ENCODE measurements around the gene SBNO1.
"Not testable (repeated sequence)": the region's sequence is repeated elsewhere in the genome, so short reads cannot be mapped to it uniquely, and the experiment has no call there.

SBNO1 gene

DNA sequence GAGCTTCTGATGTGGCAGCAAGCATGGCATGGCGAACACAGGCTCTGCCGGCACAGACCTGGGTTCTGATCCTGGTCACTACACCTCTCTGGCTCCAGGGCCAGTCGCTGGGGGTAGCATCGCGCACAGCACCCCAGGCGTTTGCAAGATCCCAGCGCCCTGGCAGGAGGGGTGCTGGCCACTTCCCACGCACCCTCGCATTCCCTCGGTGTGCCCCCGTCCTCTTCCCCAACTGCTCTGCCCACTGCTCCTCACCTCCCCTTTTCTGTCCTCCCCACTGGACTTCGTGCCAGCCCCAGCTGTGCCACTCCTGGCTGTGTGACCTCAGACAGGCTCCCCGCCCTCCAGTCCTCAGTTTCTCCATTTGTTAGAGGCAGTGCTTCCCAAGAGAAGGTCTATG lies 95.8 kb downstream of the SBNO1 start:
- no peak for DNase-seq

DNA sequence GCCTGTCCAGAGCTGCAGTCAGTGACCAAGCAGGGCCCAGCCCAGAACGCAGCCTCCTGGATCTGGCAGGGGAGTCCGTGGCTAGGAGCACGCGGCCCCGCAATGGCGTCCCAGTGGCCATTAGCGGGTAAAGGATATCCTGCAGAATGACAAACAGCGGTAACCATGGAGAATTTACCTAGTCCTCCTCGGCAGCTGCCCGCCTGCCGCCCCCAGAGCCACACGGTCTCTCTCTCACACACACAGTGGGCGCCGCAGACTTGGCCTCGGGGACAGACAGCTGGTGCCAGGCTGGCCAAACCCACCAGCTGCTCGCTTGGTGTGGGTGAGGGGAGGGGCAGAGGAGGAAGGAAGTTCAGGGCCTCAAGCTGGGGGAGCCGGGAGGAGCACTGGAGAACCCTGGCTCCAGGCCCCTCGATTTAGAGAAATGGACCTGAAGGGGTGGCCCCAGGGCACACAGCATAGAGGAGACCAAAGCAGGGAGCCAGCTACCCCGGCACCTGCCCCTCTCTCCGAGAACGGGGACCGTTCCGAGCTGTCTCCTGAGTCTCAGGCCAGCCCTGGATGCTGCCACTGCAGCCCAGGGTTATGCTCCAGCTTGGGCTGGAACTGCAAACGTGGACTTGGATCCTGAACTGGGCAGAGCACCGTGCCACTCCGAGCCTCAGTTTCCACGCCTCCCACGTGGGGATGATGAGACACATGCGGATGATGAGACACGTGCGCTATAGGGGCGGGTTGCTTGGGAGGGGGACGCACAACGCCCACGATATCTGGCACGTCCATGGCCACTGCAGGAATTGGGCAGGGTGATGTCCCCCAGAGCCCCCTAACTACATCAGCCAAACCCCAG lies 96.4 kb downstream of the SBNO1 start:
- no peak for DNase-seq

DNA sequence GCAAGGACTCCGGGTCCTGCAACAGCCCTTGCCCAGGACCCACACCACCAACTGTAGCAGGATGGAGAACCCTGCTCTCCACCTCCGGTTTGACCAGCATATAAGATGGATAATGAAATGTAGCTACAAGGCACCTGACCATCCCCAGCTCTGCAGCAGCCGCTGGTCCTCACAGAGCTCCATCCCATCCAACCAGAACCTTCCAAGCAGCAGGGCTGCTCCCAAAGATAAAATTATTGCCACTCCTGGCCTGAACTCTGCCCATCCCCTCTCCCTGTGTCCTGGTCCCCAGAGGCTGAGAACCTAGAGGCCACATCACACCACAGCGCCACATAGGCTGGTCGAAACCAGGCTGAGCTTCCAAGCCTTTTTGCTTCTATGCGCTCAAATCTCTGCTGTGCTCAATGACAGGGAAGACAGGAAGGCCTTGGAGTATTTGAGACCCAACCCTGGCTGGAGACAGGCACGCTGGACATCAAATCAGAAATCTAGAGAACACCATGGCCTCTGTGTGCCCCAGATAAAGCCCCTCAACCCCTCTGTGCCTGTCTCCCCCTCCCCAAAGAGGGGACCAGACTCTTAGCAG lies 97.2 kb downstream of the SBNO1 start:
- no peak for DNase-seq

DNA sequence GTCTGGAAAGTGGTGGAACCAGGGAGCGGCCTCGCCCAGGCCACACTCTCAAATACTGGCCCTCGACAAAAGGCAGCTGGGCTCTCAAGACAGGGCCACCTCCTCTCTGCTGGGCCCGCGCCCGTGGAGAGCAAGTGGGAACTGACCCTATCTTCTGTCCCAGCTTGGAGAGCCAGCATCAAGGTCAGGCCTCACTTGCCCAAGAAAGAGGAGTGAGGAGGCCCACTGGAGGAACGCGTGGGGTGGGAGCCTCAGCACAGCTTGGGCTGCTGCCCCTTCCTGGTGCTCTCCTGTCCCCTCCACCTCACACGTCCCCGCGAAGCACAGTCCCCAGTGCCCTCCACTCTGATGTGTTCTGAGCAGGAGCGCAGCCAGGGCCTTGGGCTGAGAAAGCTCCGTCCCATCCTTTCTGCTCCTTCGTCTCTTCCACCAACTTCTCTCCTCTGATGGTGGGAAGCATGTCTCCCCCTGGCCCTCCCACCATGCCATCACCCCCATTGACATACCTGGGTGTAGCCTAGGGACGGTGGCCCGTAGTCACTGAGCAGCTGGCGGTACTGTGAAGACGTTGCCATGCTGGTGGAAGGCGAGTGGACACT lies 97.9 kb downstream of the SBNO1 start:
- DNase-seq: no peak

DNA sequence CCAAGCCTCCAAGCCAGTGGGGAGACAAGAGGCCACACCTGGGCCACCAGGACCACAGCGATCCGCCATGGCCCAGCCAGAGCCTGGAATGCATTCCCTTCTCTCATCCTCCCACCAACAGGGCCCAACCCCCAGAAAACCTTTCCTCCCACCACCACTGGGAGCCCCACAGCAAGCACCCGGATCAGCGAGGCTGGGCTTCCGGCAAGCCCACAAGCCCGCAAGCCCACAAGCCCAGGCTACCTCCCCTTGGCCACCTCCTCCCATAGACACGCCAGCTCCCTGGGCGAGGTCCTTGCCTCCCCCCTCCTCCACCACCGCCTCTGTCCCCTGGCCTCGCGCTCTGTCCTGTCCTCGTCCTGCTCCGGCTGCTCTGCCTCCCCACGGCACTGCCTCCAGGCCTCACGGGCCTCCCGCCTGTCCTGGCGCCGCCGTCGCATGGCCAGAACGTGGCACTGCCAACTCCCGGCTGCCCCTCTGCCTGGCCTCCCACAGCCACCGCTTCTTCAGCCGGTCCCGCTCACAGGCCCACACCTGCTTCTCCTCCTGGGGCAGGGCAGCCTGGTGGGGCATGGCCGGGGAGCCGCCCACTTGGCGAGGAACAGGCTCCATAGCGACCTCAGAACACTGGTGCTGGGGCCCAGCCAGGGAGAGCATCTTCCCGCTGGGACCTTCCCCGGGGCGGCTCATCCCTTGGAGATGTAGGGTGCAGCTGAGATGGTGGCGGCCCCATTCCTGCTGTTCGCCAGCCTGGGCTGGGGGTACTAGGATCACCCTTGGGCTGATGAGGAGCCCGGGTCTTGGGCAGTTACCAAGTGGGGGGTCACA lies 98.6 kb downstream of the SBNO1 start:
- DNase-seq: no peak

DNA sequence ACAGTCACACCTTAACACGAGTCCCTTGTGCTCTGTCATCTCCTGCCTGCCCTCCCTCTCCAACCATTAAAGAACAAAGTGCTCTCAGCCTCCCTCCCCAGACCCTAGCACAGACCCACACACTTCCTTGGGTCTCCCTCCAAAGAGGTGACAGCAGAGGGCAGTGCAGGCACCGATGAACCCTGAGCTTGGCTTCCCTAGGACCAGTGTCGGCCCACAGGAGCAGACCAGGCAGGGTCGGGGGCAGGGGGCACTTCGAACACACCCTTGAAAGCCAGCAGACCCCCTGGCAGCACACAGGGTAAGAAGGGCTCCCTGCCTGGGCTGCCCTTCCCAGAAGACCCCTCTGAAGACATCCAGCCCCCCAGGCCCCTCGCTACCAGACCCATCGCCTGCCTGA lies 100.0 kb downstream of the SBNO1 start:
- no peak for DNase-seq

DNA sequence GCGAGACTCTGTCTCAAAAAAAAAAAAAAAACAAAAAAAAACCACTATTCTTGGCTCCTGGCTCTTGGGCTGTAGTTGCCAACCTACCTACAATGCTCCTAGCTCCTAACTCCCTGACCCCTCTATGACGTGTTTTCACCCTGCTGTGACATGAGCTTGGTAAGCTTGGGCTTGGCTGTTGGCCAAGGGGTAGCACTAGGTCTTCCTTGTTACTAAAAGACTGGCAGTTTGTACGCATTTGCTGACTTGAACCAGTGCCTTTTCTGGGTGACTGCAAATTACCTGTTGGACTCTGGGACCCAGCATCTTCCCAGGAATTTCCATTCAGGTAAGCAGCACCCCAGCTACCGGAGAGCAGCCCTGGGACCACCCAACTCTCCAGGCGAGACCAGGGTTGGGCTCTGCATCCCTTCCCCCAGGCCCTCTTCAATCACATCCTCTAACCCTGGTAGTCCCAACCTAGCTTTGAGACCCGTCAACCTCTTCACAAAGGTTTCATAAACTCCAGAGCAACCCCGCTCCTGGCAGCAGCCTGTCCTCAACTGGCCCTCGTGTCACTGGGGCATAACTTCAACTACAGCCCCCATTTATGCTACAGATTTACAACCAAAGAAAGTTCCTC lies 101.3 kb downstream of the SBNO1 start:
- no peak for DNase-seq

DNA sequence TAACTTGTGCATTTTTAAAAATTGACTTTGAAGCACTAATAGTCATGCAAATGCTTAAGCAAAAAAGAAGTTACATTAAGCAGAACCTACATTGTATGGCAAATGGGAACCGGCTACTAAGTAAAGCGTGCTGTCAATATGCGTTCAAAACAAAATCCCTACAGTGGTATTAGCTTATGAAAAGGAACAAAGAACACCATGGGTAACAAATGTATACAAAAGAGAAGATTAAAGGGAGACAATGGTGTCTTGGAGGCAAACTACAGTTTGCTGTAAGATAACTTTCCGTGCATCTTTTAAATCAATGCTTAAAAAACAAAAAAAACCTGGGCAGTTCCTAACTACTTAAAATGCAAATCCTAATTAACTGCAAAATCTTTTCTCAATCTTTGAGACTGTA lies 103.5 kb downstream of the SBNO1 start:
- no peak for DNase-seq

DNA sequence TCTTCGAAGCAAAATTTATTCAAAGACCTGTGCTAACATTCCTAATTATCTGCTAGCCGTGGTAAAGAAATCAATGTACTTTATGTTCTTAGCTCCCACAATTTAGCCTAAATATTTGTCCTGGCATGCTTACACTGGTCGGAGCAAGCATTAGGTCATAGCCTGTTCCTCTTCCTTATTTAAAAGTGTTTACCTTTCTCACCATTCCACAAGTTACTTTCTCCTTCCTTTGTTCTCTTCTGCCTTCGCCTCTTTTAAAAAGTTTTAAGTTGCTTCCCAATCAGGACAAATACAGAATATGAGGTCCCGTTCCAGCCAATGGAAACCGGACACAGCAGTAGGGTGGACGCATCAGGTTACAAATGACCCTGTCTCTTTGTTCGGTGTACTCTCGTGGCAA lies 104.6 kb downstream of the SBNO1 start:
- no peak for DNase-seq

DNA sequence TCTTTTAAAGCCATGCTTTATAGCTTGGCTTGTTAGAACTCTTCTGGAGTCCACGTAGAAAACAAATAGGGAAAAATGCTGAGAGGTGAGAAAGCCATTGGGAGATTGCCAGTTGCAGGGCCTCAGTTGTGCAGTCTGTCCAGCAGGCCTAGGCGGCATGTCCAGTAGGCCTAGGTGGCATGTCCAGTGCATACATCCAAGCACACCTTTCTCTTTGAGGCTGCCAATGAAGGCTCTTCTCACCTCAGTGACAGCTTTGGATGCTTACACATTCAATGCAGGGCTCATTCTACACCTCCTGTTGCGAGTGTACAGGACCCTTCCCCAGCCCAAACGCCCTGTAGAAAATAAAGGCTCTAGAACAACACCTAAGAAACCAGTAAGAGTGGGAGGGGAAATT lies 106.1 kb downstream of the SBNO1 start:
- no peak for DNase-seq

DNA sequence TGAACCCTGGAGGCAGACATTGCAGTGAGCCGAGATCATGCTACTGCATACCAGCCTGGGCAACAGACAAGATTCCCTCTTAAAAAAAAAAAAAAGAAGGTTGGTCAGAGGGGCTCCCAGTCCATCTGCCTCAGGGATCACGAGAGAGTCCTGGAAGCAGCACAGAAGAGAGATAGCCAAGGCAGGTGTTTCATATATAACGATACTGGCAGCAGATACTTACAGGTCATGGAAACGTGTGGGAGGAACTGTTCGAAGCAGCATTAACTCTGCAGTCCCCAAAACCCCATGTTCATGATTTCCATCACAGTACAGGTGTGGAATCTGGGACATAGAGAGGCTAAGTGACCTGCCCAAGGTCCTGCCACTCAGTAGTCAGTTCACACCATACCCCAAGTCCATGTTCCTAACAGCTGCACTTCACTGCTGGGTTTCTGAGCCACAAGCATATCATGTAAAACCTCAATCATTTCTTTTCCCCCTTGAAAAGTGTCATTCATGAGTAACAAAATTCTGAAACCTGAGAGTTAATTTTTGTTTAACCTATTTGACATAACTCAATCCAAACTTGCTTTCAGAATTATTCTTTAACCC lies 109.7 kb downstream of the SBNO1 start:
- no peak for DNase-seq

DNA sequence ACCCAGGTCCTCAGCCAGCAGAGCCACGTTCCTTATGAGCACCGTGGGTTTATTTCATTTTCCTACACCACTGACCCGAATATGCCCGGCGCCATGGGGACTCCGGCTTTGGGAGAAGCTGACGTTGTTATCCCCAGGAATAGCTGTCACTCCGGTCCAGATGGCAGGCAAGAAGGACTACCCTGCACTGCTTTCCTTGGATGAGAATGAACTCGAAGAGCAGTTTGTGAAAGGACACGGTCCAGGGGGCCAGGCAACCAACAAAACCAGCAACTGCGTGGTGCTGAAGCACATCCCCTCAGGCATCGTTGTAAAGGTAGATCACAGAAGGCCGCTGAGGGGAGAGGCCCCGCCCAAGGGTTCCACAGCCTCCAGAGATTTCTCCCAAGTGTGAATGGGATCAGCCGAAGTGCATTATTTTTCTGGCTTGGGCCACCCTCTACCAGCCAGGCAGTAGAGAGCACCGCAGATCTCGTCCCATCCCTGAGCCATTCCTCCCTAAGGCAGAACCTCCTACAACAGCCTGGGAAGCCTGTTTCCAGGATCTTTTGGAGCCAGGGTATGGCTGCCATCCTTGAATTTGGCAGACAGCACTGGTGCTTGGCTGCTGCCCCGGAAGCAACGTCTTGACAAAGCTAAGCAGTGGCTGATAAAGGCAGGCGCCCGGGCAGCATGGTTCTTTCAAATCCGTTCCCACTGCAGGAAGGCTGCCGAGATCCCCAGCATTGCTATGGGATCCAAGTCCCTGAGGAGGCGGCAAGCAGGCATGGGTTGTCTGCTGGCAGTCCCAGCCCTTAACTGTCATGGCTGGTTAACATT lies 110.8 kb downstream of the SBNO1 start:
- DNase-seq: no peak

DNA sequence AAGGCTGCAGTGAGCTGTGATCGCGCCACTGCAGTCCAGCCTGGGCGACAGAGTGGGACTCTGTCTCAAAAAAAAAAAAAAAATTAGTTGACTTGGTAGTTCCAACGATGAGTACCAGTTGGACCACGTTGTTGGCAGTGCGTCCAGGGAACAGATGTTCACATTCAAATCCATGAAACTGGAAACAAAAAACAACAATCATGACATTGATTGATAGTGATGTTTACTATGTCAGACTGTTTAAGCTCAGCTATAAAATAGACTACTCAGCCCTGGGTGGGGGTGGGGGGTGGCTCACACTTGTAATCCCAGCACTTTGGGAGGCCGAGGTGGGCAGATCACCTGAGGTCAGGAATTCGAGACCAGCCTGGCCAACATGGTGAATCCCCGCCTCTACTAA lies 112.3 kb downstream of the SBNO1 start:
- DNase-seq: not testable (repeated sequence)

DNA sequence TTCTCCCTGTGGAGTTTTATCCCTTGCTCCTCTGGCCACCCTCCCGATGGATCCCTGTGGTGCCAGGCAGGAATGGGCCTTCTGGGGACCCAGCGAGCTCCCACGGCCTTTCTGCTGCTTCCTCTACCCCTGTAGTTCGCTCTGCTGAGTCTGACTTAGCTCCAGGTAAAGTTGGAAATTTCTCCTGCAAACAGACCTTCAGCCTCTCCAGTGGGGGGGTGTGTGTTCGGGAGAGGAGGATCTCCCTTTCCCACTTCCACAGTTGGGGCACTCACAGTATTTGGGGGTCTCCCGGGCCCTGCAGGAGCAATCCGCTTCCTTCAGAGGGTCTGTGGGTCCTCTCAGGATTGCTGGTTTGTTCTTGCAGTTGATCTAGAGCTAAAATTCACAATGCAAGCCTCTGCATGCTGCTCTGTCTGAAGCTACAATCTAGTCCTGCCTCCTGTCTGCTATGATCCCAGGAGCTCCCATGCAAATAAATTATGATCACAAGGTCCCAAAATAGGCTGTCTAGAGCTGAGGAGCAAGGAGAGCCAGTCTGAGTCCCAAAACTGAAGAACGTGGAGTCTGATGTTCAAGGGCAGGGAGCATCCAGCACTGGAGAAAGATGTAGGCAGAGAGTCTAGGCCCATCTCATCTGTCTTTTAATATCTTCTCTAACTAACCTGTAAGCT lies 113.1 kb downstream of the SBNO1 start:
- DNase-seq: no peak

DNA sequence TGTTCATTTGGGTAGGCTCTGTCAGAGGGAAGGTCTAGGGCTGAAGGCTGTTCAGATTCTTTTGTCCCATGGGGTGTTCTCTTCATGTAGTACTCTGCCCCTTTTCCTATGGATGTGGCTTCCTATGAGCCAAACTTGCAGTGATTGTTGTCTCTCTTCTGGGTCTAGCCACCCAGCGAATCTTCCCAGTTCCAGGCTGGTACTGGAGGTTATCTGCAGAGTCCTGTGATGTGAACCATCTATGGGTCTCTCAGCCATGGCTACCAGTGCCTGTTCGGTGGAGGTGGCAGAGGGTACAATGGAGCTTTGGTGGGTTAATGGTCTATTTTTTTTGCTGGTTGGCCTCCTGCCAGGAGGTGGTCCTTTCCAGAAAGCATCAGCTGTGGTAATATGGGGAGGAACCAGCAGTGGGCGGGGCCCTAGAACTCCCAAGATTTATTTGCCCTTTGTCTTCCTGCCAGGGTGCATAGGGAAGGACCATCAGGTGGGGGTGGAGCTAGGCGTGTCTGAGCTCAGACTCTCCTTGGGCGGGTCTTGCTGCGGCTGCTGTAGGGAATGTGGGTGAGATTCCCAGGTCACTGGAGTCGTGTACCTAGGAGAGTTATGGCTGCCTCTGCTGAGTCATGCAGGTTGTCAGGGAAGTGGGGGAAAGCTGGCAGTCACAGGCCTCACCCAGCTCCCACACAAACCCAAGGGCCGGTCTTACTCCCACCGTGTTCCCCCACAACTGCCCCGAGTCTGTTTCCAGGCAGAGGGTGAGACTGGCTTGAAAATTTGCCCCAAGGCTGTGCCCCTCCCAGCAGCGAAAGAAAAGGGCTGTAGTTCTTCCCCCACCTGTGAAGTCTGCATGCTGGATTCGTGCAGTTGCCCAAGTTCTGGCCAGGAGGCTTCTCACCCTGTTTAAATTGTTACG lies 113.9 kb downstream of the SBNO1 start:
- no peak for DNase-seq

DNA sequence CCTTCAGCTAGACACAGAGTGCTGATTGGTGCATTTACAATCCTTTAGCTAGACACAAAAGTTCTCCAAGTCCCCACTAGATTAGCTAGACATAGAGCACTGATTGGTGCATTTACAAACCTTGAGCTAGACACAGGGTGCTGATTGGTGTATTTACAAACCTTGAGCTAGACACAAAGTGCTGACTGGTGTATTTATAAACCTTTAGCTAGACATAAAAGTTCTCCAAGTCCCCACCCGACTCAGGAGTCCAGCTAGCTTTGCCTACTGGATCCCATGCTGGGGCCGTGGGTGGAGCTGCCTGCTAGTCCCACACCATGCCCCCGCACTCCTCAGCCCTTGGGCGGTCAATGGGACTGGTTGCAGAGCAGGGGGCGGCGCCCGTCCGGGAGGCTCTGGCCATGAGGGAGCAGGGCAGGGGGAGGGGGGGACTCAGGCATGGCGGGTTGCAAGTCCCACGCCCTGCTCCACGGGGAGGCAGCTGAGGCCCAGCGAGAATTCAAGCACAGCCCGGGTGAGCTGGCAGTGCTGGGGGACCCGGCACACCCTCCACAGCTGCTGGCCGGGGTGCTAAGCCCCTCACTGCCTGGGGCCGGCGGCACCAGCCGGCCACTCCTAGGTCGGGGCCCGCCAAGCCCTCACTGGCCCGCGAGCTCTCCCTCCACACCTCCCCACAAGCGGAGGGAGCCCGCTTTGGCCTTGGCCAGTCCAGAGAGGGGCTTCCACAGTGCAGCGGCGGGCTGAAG lies 115.5 kb downstream of the SBNO1 start:
- not testable (repeated sequence) for DNase-seq

DNA sequence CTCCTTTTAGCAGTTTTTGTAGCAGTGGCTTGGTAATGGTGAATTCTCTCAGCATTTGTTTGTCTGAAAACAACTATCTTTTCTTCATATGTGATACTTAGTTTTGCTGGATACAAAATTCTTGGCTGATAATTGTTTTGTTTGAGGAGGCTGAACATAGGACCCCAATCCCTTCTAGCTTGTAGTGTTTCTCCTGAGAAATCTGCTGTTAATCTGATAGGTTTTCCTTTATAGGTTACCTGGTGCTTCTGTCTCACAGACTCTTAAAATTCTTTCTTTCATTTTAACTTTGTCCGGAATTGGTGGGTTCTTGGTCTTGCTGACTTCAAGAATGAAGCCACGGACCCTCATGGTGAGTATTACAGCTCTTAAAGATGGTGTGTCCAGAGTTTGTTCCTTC lies 116.5 kb downstream of the SBNO1 start:
- not testable (repeated sequence) for DNase-seq

DNA sequence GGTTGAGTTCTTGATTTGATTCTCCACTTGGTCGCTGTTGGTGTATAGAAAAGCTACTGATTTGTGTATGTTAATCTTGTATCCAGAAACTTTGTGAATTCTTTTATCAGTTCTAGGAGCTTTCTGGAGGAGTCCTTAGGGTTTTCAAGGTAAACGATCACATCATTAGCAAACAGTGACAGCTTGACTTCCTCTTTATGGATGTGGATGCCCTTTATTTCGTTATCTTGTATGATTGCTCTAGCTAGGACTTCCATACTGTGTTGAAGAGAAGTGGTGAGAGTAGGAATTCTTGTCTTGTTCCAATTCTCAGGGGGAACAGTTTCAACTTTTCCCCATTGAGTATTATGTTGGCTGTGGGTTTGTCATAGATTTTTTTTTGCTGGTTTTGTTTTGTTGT lies 119.0 kb downstream of the SBNO1 start:
- DNase-seq: no peak

DNA sequence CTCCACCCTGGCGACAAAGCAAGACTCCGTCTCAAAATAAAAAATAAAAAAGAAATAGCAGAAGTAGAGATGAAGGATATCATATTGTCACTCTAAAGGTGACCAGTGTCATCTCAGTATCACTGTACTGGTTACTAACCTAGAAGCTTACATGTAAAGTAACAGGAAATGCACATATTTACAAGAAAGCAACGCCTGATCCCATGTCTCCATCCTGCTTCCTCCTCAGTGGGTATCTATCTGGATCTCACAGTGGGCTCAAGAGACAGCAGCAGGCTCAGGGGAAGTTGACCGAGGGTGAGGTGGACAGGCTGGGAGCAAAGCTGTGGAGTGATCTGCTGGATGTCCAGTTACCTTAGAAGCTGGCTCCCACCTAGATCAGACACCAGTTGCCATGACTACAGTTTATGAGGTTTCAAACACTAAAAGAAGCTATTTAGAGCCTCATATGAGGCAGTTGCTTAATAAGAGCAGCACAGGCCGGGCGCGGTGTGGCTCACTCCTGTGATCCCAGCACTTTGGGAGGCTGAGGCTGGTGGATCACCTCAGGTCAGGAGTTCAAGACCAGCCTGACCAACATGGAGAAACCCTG lies 120.9 kb downstream of the SBNO1 start:
- DNase-seq: no peak
